Fibroblast of skin of back (primary cell): ENCODE results near the gene REEP1.
A peak's percentile ranks its signal among the peaks of the same experiment; 100 is the strongest.

Experiments used
- DNase-seq: peaks from one replicate; pipeline ENCODE4 v3.0.0-alpha.2; 2013

The REEP1 gene

DNA sequence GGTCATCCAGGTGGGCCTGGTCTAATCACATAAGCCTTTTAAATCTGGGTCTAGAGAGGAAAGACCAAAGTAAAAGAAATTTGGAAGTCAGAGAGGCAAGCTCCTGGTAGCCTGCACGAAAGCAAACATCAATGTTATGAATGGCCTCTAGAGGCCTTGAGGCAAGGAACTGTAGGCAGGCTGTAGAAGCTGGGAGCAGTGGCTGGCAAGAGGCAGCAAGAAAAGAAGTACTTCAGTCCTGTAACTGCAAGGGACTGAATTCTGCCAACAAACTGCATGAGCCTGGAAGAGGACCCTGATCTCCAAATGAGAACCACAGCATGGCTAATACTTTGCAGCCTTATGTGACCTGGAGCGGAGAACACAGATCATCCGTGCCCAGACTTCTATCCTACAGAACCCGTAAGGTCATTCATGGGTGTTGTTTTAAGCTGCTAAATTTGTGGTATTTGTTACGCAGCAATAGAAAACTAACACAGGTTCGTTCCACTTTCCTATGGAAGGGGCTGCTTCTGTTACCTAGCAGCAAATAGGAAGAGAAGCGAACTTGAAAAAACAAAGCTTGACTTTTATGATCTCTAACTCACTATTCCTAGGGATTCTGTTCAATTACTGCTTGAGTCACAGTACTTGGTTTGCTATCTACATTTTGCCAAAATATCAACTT is 143.4 kb downstream of the REEP1 start:
- DNase-seq = peak; percentile 5

- no peak for DNase-seq
These were observed 147.5 kb downstream of the REEP1 start for GRCh38 chr2:86189782-86190416.

GRCh38 chr2:86186431-86186830 is 151.0 kb downstream of the REEP1 start:
- DNase-seq = no peak

GRCh38 chr2:86185517-86186212 is 151.8 kb downstream of the REEP1 start:
- no peak for DNase-seq

- DNase-seq = no peak
These were observed 160.8 kb downstream of the REEP1 start for GRCh38 chr2:86176597-86176996.

DNA sequence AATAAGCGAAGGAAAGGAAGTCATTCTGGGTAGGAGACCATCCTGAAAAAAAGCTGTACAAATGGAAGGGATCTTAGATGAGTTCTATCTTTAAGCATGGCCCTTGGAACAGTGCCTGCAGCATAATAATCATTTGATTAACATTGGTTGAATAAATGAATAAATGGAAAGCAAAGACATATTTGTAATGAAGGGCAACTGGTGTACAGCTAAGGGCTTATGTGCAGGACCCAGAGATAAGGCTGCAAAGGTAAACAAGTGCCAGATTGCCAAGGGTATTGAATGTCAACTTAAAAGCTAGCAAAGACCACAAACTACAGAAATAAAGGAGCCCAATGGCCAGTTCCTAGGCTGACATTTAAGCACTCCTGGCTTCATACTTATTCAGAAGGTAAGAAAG is 161.6 kb downstream of the REEP1 start:
- DNase-seq = no peak

DNA sequence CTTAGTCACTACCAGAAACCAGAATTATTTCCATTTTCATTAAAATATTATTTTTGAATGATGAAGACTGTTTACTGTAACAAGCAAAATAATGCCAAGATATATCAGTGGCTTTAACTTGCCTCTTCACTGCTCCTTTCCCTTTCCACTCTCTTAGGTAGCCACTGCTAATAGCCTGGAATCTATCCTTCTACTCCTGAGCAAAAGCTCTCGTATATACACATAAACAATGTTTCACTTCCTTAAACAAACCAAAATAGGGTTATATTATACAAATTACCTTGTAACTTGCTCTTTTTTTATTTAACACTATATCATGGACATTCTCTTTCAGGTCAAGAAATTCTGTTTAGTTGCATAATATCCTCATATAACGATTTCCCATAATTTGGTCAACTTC is 163.0 kb downstream of the REEP1 start:
- DNase-seq = no peak

DNA sequence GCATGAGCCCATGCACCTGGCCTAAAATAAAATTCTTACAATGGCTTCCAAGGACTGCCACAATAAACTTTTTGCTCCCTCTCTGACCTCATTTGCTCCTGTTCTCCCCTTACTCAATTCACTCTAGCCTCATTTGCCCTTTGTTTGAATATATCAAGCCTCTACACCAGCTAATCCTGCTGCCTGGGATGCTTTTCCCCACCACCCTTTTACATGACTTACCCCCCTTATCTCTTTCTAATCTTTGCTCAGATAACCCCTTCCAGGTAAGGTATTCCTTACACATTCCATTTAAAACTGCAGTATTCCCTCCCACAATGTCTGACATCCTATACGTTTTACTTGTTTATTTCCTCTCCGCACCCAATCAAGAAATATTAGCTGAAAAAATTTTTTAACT is 164.8 kb downstream of the REEP1 start:
- no peak for DNase-seq

DNA sequence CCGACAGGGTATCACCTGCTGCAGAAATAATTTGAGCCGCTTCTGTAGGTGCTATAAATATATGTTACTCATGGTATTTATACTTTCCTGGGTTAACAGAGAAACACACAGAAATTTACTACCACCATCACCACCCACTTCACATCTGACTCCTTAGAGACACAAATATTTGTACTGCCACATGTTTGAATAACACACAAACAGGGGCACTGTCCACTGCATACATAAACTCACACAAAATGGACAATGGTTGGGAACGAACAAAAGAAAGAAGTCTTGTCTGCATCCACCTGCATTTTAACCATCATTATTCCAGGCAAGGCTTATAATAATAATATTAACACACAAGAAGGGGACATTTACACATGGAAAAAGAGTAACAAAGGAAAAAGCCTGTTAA is 166.1 kb downstream of the REEP1 start:
- no peak for DNase-seq

GRCh38 chr2:86170449-86170848 is 167.0 kb downstream of the REEP1 start:
- DNase-seq = no peak
